NCI-H2081 (cell line): ENCODE measurements around the gene BRD1.
"Not testable (repeated sequence)": the region's sequence is repeated elsewhere in the genome, so short reads cannot be mapped to it uniquely, and the experiment has no call there.

Experiments used
- DNase-seq, 2 experiments: peaks; one replicate each; lab custom pipeline; 2025; lab: John Stamatoyannopoulos, UW

BRD1 gene

GRCh38 chr22:49783036-49783746, 44.5 kb downstream of the BRD1 start:
- no peak for DNase-seq

GRCh38 chr22:49781886-49782285, 45.8 kb downstream of the BRD1 start:
- not testable (repeated sequence) for DNase-seq

GRCh38 chr22:49781289-49781782, 46.3 kb downstream of the BRD1 start:
- DNase-seq, result no peak

- no peak for DNase-seq
These were observed 46.9 kb downstream of the BRD1 start for GRCh38 chr22:49780698-49781288.

GRCh38 chr22:49779853-49780697, 47.6 kb downstream of the BRD1 start:
- no peak for DNase-seq

GRCh38 chr22:49779211-49779610, 48.5 kb downstream of the BRD1 start:
- DNase-seq, result no peak

- no peak for DNase-seq
These were observed 50.0 kb downstream of the BRD1 start for GRCh38 chr22:49777569-49778249.

- no peak for DNase-seq
These were observed 50.8 kb downstream of the BRD1 start for GRCh38 chr22:49776891-49777290.

GRCh38 chr22:49775867-49776511, 51.7 kb downstream of the BRD1 start:
- DNase-seq, result no peak

GRCh38 chr22:49775191-49775866, 52.3 kb downstream of the BRD1 start:
- DNase-seq, result no peak

- peak in 1 of 2 experiments; percentile 2 for DNase-seq
These were observed 53.0 kb downstream of the BRD1 start for GRCh38 chr22:49774499-49775151.

- no peak for DNase-seq
These were observed 53.6 kb downstream of the BRD1 start for GRCh38 chr22:49774046-49774445.

- no peak for DNase-seq
These were observed 54.1 kb downstream of the BRD1 start for GRCh38 chr22:49773531-49773930.

- no peak for DNase-seq
These were observed 55.0 kb downstream of the BRD1 start for GRCh38 chr22:49772692-49773091.

GRCh38 chr22:49771266-49772065, 56.2 kb downstream of the BRD1 start:
- no peak for DNase-seq

- no peak for DNase-seq
These were observed 57.0 kb downstream of the BRD1 start for GRCh38 chr22:49770547-49771265.

- DNase-seq, result no peak
These were observed 57.8 kb downstream of the BRD1 start for GRCh38 chr22:49769691-49770546.
